Brain microvascular endothelial cell (primary cell): Measurements from ENCODE around the gene ZNF521.

Source experiments
- DNase-seq: peaks from one replicate; pipeline ENCODE4 v3.0.0-alpha.2; 2020
- H3K27ac ChIP-seq: fragments of 250-450 bp; sonication (Bioruptor Pico); 2 replicates; pipeline ENCODE4 v1.5.1; 2020; ENCODE audit warnings: mild to moderate bottlenecking, moderate library complexity
- H3K27me3 ChIP-seq: fragments of 250-450 bp; sonication (Bioruptor Pico); replicated peaks from 2 replicates; pipeline ENCODE4 v1.5.1; 2020; ENCODE audit warnings: mild to moderate bottlenecking
- H3K36me3 ChIP-seq: fragments of 250-450 bp; sonication (Bioruptor Pico); replicated peaks from 2 replicates; pipeline ENCODE4 v1.5.1; 2020; ENCODE audit warnings: mild to moderate bottlenecking
- H3K4me3 ChIP-seq: 2 replicates; pipeline ENCODE4 v1.5.1; 2011; ENCODE audit warnings: low read depth, mild to moderate bottlenecking, control low read depth, low read length, moderate library complexity
- CTCF ChIP-seq: IDR thresholded peaks from 2 replicates; pipeline ENCODE4 v1.5.1; 2011; ENCODE audit warnings: low read depth, mild to moderate bottlenecking, moderate library complexity, low read length, control low read depth, inconsistent platforms; ENCODE audit errors: missing control alignments
- in situ Hi-C: cut with HindIII; loops from 2 replicates; pipeline ENCODE4 v1.10.0; 2017; ENCODE audit warnings: low sequenced_read_pairs, low pct_ligation_motif_present

ZNF521 gene

GRCh38 chr18:25145731-25146511 lies 206.0 kb downstream of the ZNF521 start:
- H3K27me3 ChIP-seq: no peaks in the 10 kb centered on the region
- no peak overlapping the region for H3K27ac ChIP-seq
- no peaks in the 10 kb centered on the region for H3K36me3 ChIP-seq
- H3K4me3 ChIP-seq: no peak overlapping the region
- in situ Hi-C loops: no loop called here
- TF ChIP-seq CTCF: no peak
- DNase-seq: no peak

GRCh38 chr18:25144820-25145219 lies 207.1 kb downstream of the ZNF521 start:
- no peaks in the 10 kb centered on the region for H3K36me3 ChIP-seq
- in situ Hi-C loops: no loop called here
- H3K27ac ChIP-seq: no peak overlapping the region
- peak; percentile 57 for DNase-seq
- no peaks in the 10 kb centered on the region for H3K27me3 ChIP-seq
- TF ChIP-seq CTCF: no peak
- H3K4me3 ChIP-seq: no peak overlapping the region

- Histone ChIP-seq H3K27me3 (no peaks in the 10 kb centered on the region), H3K27ac (no peak overlapping the region), H3K36me3 (no peaks in the 10 kb centered on the region), H3K4me3 (no peak overlapping the region)
- in situ Hi-C loops: no loop called here
- TF ChIP-seq CTCF: no peak
- DNase-seq: no peak
Observed at GRCh38 chr18:25141886-25142285, 210.1 kb downstream of the ZNF521 start.

DNA sequence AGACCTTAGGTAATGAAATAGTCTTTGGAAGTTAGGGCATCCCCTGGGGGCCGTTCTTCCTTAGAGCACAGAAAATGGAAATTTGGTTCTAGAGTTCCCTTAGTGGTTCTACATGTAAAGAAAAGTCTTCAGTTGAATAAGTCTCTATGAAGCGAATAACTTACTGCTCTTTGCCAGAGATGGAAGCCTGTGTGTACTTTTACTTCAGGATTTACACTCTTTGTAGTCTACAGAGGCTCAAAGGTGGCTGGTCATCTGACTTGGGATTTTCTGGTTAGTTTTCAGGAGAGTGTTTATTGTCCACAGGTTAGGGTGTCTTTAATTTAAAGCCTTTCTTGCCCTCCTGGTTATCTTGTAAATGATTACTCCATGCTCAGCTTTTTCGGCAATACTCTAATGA lies 210.6 kb downstream of the ZNF521 start:
- Histone ChIP-seq H3K27me3 (no peaks in the 10 kb centered on the region), H3K27ac (no peak overlapping the region), H3K36me3 (no peaks in the 10 kb centered on the region), H3K4me3 (no peak overlapping the region)
- no peak for DNase-seq
- in situ Hi-C loops: no loop called here
- TF ChIP-seq CTCF: no peak

DNA sequence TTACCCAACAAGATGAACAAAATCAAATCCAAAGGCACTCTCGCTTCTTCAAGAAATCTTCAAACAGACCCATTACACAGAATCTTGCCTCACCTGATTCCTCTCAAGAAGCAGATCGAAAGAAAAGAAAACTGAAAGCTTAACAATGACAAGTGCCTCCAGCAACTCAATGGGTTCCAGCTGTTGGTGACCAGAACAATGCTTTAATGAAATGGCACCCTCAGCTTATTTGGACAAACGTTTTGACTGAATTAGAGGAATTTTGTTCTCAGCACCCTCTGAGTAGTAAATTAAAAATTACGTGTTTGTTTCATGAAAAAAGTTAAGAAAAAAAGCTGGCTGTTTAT lies 211.0 kb downstream of the ZNF521 start:
- H3K36me3 ChIP-seq: no peaks in the 10 kb centered on the region
- TF ChIP-seq CTCF: no peak

More for the DNA sequence above, 211.0 kb downstream of the ZNF521 start:
- no peak overlapping the region for H3K27ac ChIP-seq
- no peak overlapping the region for H3K4me3 ChIP-seq
- in situ Hi-C loops: no loop called here
- no peaks in the 10 kb centered on the region for H3K27me3 ChIP-seq
- no peak for DNase-seq
